Skeletal muscle cell (primary cell): ENCODE results near the gene SLC6A9.

Experiments used
- DNase-seq: peaks from one replicate; pipeline ENCODE4 v3.0.0-alpha.2; 2010; ENCODE audit warnings: low read depth
- H3K4me3 ChIP-seq: 2 replicates; pipeline ENCODE4 v1.5.1; 2011; ENCODE audit warnings: low read depth, mild to moderate bottlenecking, control low read depth, low read length, moderate library complexity

Gene SLC6A9

GRCh38 chr1:44032170-44032790 lies 1.0 kb upstream of the SLC6A9 start:
- no peak overlapping the region for H3K4me3 ChIP-seq
- DNase-seq = no peak

- peak overlapping the region; percentile 88 for H3K4me3 ChIP-seq
- DNase-seq = no peak
Measured at GRCh38 chr1:44030605-44031251, 534 bp downstream of the SLC6A9 start.

GRCh38 chr1:44029911-44030604 lies 1.2 kb downstream of the SLC6A9 start:
- peak overlapping the region; percentile 88 for H3K4me3 ChIP-seq
- peak; percentile 63 for DNase-seq

- H3K4me3 ChIP-seq = peak overlapping the region; percentile 88
- DNase-seq = no peak
Measured at GRCh38 chr1:44029260-44029910, 1.9 kb downstream of the SLC6A9 start.

- no peak for DNase-seq
- no peak overlapping the region for H3K4me3 ChIP-seq
Measured at GRCh38 chr1:44027320-44027719, 3.9 kb downstream of the SLC6A9 start.

- DNase-seq = no peak
- H3K4me3 ChIP-seq = no peak overlapping the region
Measured at GRCh38 chr1:44025816-44026215, 5.4 kb downstream of the SLC6A9 start.

- H3K4me3 ChIP-seq = no peak overlapping the region
- no peak for DNase-seq
Measured at GRCh38 chr1:44024903-44025525, 6.2 kb downstream of the SLC6A9 start.

- no peak overlapping the region for H3K4me3 ChIP-seq
- no peak for DNase-seq
Measured at GRCh38 chr1:44024031-44024902, 7.0 kb downstream of the SLC6A9 start.

- DNase-seq = no peak
- H3K4me3 ChIP-seq = no peak overlapping the region
Measured at GRCh38 chr1:44021581-44022321, 9.5 kb downstream of the SLC6A9 start.

- DNase-seq = no peak
- no peak overlapping the region for H3K4me3 ChIP-seq
Measured at GRCh38 chr1:44021156-44021555, 10.1 kb downstream of the SLC6A9 start.

- no peak for DNase-seq
Measured at GRCh38 chr1:44020464-44020863, 10.8 kb downstream of the SLC6A9 start.

GRCh38 chr1:44019466-44019948 lies 11.8 kb downstream of the SLC6A9 start:
- DNase-seq = no peak

More at GRCh38 chr1:44020464-44020863, 10.8 kb downstream of the SLC6A9 start:
- H3K4me3 ChIP-seq = no peak overlapping the region

GRCh38 chr1:44016890-44017400 lies 14.3 kb downstream of the SLC6A9 start:
- H3K4me3 ChIP-seq = no peak overlapping the region
- no peak for DNase-seq

More at GRCh38 chr1:44019466-44019948, 11.8 kb downstream of the SLC6A9 start:
- no peak overlapping the region for H3K4me3 ChIP-seq

GRCh38 chr1:44016041-44016889 lies 15.0 kb downstream of the SLC6A9 start:
- no peak for DNase-seq
- no peak overlapping the region for H3K4me3 ChIP-seq

GRCh38 chr1:44015206-44015605 lies 16.1 kb downstream of the SLC6A9 start:
- H3K4me3 ChIP-seq = no peak overlapping the region
- no peak for DNase-seq

- no peak overlapping the region for H3K4me3 ChIP-seq
- no peak for DNase-seq
Measured at GRCh38 chr1:44014365-44015104, 16.7 kb downstream of the SLC6A9 start.
